ENCODE data around the gene MICU2. TPM values are rescaled to one million over a fixed set of nuclear protein-coding genes. Genes with fewer than 3 reads are reported as not detected.

The MICU2 gene
- total RNA-seq, 1 donor from 2014 or later, result 61.9 TPM

GRCh38 chr13:21637296-21637695 is 33.3 kb upstream of the MICU2 start:
- Histone ChIP-seq H3K9me3 (no peaks in the 10 kb centered on the region), H3K27me3 (no peaks in the 10 kb centered on the region), H3K27ac (no peak overlapping the region), H3K36me3 (no peaks in the 10 kb centered on the region), H3K4me3 (no peak overlapping the region), H3K4me1 (peaks cover 3% of the 10 kb centered on the region)
- DNase-seq (ENCODE audit: extremely low spot score in 2 of 2), result no peak
- no peak for TF ChIP-seq POLR2A (IDR thresholded peaks at IDR 0.05)
- no peak for TF ChIP-seq POLR2AphosphoS5 (IDR thresholded peaks at IDR 0.05; ENCODE audit: insufficient read depth in 1 of 2, low read depth in 1 of 2)
- TF ChIP-seq CTCF (IDR thresholded peaks at IDR 0.05), result no peak
- intact Hi-C loops (cut with DNase I), result no loop called here

- no peak for DNase-seq (ENCODE audit: extremely low spot score in 2 of 2)
- intact Hi-C loops (cut with DNase I), result no loop called here
- TF ChIP-seq POLR2A (IDR thresholded peaks at IDR 0.05) (no peak), CTCF (IDR thresholded peaks at IDR 0.05) (no peak), POLR2AphosphoS5 (IDR thresholded peaks at IDR 0.05; ENCODE audit: insufficient read depth in 1 of 2, low read depth in 1 of 2) (no peak)
- H3K4me1 ChIP-seq, result peaks cover 3% of the 10 kb centered on the region
- no peak overlapping the region for H3K4me3 ChIP-seq
- H3K9me3 ChIP-seq, result no peaks in the 10 kb centered on the region
- no peaks in the 10 kb centered on the region for H3K36me3 ChIP-seq
- no peak overlapping the region for H3K27ac ChIP-seq
- H3K27me3 ChIP-seq, result no peaks in the 10 kb centered on the region
Measured at GRCh38 chr13:21636656-21637055, 32.7 kb upstream of the MICU2 start.

GRCh38 chr13:21632196-21632595 is 28.2 kb upstream of the MICU2 start:
- Histone ChIP-seq H3K4me1 (no peaks in the 10 kb centered on the region), H3K9me3 (no peaks in the 10 kb centered on the region), H3K27ac (no peak overlapping the region), H3K36me3 (no peaks in the 10 kb centered on the region), H3K4me3 (no peak overlapping the region), H3K27me3 (no peaks in the 10 kb centered on the region)
- DNase-seq (ENCODE audit: extremely low spot score in 2 of 2), result no peak
- no peak for TF ChIP-seq POLR2AphosphoS5 (IDR thresholded peaks at IDR 0.05; ENCODE audit: insufficient read depth in 1 of 2, low read depth in 1 of 2)
- no peak for TF ChIP-seq POLR2A (IDR thresholded peaks at IDR 0.05)
- no peak for TF ChIP-seq CTCF (IDR thresholded peaks at IDR 0.05)
- intact Hi-C loops (cut with DNase I), result no loop called here

GRCh38 chr13:21625366-21625765 is 21.4 kb upstream of the MICU2 start:
- Histone ChIP-seq H3K4me3 (no peak overlapping the region), H3K4me1 (no peaks in the 10 kb centered on the region), H3K27me3 (no peaks in the 10 kb centered on the region), H3K9me3 (no peaks in the 10 kb centered on the region), H3K27ac (no peak overlapping the region), H3K36me3 (no peaks in the 10 kb centered on the region)
- intact Hi-C loops (cut with DNase I), result no loop called here
- TF ChIP-seq POLR2A (IDR thresholded peaks at IDR 0.05) (no peak), CTCF (IDR thresholded peaks at IDR 0.05) (no peak), POLR2AphosphoS5 (IDR thresholded peaks at IDR 0.05; ENCODE audit: insufficient read depth in 1 of 2, low read depth in 1 of 2) (no peak)
- no peak for DNase-seq (ENCODE audit: extremely low spot score in 2 of 2)

- TF ChIP-seq POLR2A (IDR thresholded peaks at IDR 0.05), result no peak
- TF ChIP-seq CTCF (IDR thresholded peaks at IDR 0.05), result no peak
- TF ChIP-seq POLR2AphosphoS5 (IDR thresholded peaks at IDR 0.05; ENCODE audit: insufficient read depth in 1 of 2, low read depth in 1 of 2), result no peak
- H3K27ac ChIP-seq, result no peak overlapping the region
- no peak for DNase-seq (ENCODE audit: extremely low spot score in 2 of 2)
- H3K36me3 ChIP-seq, result no peaks in the 10 kb centered on the region
- no peaks in the 10 kb centered on the region for H3K9me3 ChIP-seq
- H3K4me1 ChIP-seq, result no peaks in the 10 kb centered on the region
- intact Hi-C loops (cut with DNase I), result no loop called here
- H3K27me3 ChIP-seq, result no peaks in the 10 kb centered on the region
- no peak overlapping the region for H3K4me3 ChIP-seq
Measured at GRCh38 chr13:21620861-21621260, 16.9 kb upstream of the MICU2 start.
